ENCODE results near the gene CBX4.

Gene CBX4

DNA sequence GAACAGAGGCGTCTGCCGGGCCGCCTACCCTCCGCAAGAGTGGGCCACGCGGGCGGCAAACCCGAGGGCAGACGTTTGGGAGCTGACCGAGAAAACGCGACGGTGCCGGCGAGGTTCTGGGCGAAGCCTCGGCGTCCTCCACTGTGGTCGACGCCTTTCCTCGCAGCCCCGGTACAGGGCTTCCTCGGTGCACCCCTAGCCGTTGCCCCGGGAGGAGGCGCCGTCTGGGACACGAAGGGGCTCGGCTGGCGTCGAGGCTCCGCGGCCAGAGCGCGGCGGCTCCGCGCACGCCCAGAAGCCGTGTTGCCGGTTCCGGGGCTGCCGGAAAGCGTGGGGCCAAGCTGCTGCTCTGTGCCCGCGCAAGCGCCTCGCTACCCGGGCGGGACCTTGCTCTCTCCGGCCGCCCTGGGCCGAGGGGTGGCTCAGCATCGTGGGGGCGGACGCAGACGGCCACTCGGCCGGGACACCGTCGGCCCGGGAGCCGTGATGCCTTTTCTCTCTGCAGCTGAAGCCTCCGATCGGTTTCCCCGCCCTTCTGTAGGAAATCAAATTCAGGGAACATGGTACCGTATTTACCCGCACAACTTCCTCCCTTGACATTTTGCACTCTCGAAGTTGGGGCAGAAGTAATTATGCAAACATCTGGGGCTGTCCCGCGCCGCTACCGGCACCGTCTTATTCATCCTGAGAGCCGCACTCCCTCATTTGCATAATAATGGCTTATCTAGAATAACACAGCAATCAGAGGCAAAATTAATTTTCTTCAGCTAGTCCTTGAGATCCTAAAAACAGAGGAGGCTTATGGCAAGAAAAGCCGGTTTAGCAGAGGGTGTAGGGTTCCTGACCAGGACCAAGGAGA is 35.0 kb downstream of the CBX4 start (continued):
- TF ChIP-seq, protein P1, sequence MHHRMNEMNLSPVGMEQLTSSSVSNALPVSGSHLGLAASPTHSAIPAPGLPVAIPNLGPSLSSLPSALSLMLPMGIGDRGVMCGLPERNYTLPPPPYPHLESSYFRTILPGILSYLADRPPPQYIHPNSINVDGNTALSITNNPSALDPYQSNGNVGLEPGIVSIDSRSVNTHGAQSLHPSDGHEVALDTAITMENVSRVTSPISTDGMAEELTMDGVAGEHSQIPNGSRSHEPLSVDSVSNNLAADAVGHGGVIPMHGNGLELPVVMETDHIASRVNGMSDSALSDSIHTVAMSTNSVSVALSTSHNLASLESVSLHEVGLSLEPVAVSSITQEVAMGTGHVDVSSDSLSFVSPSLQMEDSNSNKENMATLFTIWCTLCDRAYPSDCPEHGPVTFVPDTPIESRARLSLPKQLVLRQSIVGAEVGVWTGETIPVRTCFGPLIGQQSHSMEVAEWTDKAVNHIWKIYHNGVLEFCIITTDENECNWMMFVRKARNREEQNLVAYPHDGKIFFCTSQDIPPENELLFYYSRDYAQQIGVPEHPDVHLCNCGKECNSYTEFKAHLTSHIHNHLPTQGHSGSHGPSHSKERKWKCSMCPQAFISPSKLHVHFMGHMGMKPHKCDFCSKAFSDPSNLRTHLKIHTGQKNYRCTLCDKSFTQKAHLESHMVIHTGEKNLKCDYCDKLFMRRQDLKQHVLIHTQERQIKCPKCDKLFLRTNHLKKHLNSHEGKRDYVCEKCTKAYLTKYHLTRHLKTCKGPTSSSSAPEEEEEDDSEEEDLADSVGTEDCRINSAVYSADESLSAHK (tag by site-specific recombination; IDR thresholded peaks at IDR 0.05), result no peak
- no peak for TF ChIP-seq TRIM28 (IDR thresholded peaks at IDR 0.05; ENCODE audit: borderline replicate concordance, low read length)
- TF ChIP-seq SETDB1 (IDR thresholded peaks at IDR 0.05; ENCODE audit: insufficient read length, low read length), result peak; percentile 11
- no peak for TF ChIP-seq ZNF654 (tag by site-specific recombination; IDR thresholded peaks at IDR 0.05; ENCODE audit: low read depth)
- TF ChIP-seq, protein P2, sequence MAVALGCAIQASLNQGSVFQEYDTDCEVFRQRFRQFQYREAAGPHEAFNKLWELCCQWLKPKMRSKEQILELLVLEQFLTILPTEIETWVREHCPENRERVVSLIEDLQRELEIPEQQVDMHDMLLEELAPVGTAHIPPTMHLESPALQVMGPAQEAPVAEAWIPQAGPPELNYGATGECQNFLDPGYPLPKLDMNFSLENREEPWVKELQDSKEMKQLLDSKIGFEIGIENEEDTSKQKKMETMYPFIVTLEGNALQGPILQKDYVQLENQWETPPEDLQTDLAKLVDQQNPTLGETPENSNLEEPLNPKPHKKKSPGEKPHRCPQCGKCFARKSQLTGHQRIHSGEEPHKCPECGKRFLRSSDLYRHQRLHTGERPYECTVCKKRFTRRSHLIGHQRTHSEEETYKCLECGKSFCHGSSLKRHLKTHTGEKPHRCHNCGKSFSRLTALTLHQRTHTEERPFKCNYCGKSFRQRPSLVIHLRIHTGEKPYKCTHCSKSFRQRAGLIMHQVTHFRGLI (tag by site-specific recombination; IDR thresholded peaks at IDR 0.05), result no peak
- no peak for TF ChIP-seq ZNF266 (tag by site-specific recombination; IDR thresholded peaks at IDR 0.05; ENCODE audit: low read depth)
- TF ChIP-seq, protein P3, sequence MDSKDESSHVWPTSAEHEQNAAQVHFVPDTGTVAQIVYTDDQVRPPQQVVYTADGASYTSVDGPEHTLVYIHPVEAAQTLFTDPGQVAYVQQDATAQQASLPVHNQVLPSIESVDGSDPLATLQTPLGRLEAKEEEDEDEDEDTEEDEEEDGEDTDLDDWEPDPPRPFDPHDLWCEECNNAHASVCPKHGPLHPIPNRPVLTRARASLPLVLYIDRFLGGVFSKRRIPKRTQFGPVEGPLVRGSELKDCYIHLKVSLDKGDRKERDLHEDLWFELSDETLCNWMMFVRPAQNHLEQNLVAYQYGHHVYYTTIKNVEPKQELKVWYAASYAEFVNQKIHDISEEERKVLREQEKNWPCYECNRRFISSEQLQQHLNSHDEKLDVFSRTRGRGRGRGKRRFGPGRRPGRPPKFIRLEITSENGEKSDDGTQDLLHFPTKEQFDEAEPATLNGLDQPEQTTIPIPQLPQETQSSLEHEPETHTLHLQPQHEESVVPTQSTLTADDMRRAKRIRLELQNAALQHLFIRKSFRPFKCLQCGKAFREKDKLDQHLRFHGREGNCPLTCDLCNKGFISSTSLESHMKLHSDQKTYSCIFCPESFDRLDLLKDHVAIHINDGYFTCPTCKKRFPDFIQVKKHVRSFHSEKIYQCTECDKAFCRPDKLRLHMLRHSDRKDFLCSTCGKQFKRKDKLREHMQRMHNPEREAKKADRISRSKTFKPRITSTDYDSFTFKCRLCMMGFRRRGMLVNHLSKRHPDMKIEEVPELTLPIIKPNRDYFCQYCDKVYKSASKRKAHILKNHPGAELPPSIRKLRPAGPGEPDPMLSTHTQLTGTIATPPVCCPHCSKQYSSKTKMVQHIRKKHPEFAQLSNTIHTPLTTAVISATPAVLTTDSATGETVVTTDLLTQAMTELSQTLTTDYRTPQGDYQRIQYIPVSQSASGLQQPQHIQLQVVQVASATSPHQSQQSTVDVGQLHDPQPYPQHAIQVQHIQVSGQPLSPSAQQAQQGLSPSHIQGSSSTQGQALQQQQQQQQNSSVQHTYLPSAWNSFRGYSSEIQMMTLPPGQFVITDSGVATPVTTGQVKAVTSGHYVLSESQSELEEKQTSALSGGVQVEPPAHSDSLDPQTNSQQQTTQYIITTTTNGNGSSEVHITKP (tag by site-specific recombination; IDR thresholded peaks at IDR 0.05), result no peak
- TF ChIP-seq, protein P4, sequence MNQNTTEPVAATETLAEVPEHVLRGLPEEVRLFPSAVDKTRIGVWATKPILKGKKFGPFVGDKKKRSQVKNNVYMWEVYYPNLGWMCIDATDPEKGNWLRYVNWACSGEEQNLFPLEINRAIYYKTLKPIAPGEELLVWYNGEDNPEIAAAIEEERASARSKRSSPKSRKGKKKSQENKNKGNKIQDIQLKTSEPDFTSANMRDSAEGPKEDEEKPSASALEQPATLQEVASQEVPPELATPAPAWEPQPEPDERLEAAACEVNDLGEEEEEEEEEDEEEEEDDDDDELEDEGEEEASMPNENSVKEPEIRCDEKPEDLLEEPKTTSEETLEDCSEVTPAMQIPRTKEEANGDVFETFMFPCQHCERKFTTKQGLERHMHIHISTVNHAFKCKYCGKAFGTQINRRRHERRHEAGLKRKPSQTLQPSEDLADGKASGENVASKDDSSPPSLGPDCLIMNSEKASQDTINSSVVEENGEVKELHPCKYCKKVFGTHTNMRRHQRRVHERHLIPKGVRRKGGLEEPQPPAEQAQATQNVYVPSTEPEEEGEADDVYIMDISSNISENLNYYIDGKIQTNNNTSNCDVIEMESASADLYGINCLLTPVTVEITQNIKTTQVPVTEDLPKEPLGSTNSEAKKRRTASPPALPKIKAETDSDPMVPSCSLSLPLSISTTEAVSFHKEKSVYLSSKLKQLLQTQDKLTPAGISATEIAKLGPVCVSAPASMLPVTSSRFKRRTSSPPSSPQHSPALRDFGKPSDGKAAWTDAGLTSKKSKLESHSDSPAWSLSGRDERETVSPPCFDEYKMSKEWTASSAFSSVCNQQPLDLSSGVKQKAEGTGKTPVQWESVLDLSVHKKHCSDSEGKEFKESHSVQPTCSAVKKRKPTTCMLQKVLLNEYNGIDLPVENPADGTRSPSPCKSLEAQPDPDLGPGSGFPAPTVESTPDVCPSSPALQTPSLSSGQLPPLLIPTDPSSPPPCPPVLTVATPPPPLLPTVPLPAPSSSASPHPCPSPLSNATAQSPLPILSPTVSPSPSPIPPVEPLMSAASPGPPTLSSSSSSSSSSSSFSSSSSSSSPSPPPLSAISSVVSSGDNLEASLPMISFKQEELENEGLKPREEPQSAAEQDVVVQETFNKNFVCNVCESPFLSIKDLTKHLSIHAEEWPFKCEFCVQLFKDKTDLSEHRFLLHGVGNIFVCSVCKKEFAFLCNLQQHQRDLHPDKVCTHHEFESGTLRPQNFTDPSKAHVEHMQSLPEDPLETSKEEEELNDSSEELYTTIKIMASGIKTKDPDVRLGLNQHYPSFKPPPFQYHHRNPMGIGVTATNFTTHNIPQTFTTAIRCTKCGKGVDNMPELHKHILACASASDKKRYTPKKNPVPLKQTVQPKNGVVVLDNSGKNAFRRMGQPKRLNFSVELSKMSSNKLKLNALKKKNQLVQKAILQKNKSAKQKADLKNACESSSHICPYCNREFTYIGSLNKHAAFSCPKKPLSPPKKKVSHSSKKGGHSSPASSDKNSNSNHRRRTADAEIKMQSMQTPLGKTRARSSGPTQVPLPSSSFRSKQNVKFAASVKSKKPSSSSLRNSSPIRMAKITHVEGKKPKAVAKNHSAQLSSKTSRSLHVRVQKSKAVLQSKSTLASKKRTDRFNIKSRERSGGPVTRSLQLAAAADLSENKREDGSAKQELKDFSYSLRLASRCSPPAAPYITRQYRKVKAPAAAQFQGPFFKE (tag by site-specific recombination; IDR thresholded peaks at IDR 0.05; ENCODE audit: borderline replicate concordance), result no peak
- TF ChIP-seq ZNF335 (tag by site-specific recombination; conservative IDR thresholded peaks at IDR 0.05), result peak; percentile 70
- TF ChIP-seq ZNF157 (tag by site-specific recombination; IDR thresholded peaks at IDR 0.05), result no peak
- TF ChIP-seq, protein P5, sequence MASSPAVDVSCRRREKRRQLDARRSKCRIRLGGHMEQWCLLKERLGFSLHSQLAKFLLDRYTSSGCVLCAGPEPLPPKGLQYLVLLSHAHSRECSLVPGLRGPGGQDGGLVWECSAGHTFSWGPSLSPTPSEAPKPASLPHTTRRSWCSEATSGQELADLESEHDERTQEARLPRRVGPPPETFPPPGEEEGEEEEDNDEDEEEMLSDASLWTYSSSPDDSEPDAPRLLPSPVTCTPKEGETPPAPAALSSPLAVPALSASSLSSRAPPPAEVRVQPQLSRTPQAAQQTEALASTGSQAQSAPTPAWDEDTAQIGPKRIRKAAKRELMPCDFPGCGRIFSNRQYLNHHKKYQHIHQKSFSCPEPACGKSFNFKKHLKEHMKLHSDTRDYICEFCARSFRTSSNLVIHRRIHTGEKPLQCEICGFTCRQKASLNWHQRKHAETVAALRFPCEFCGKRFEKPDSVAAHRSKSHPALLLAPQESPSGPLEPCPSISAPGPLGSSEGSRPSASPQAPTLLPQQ (tag by site-specific recombination; IDR thresholded peaks at IDR 0.05), result no peak
- no peak for TF ChIP-seq IKZF3 (tag by site-specific recombination; IDR thresholded peaks at IDR 0.05)
- TF ChIP-seq GLI4 (tag by site-specific recombination; IDR thresholded peaks at IDR 0.05), result no peak
- no peak for TF ChIP-seq ZNF664 (tag by site-specific recombination; IDR thresholded peaks at IDR 0.05)
- peak; percentile 77 for TF ChIP-seq ZBTB48 (tag by site-specific recombination; IDR thresholded peaks at IDR 0.05)
- TF ChIP-seq ZNF121 (tag by site-specific recombination; IDR thresholded peaks at IDR 0.05), result no peak
- TF ChIP-seq ZNF223 (tag by site-specific recombination; IDR thresholded peaks at IDR 0.05), result no peak
- no peak for TF ChIP-seq KLF10 (tag by site-specific recombination; IDR thresholded peaks at IDR 0.05)
- TF ChIP-seq, protein P6, sequence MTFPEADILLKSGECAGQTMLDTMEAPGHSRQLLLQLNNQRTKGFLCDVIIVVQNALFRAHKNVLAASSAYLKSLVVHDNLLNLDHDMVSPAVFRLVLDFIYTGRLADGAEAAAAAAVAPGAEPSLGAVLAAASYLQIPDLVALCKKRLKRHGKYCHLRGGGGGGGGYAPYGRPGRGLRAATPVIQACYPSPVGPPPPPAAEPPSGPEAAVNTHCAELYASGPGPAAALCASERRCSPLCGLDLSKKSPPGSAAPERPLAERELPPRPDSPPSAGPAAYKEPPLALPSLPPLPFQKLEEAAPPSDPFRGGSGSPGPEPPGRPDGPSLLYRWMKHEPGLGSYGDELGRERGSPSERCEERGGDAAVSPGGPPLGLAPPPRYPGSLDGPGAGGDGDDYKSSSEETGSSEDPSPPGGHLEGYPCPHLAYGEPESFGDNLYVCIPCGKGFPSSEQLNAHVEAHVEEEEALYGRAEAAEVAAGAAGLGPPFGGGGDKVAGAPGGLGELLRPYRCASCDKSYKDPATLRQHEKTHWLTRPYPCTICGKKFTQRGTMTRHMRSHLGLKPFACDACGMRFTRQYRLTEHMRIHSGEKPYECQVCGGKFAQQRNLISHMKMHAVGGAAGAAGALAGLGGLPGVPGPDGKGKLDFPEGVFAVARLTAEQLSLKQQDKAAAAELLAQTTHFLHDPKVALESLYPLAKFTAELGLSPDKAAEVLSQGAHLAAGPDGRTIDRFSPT (tag by site-specific recombination; IDR thresholded peaks at IDR 0.05), result no peak
- TF ChIP-seq KLF8 (tag by site-specific recombination; IDR thresholded peaks at IDR 0.05), result peak; percentile 29; the same call in 1 of the 2 replicates
- no peak for TF ChIP-seq ZNF366 (tag by site-specific recombination; conservative IDR thresholded peaks at IDR 0.05)
- TF ChIP-seq KLF1 (tag by site-specific recombination; IDR thresholded peaks at IDR 0.05), result peak; percentile 41; the same call in 1 of the 2 replicates
